ENCODE data around the gene EOGT. TPM values are rescaled to one million over a fixed set of nuclear protein-coding genes. Genes with fewer than 3 reads are reported as not detected.

The EOGT gene
- total RNA-seq, 4 donors from 2014 or later, result 44.1 to 73.0 (median 57.9) TPM

- no peaks in the 10 kb centered on the region for H3K9me3 ChIP-seq
- no peak for DNase-seq
- no peak overlapping the region for H3K4me3 ChIP-seq
- H3K27ac ChIP-seq, result no peak overlapping the region
- H3K4me1 ChIP-seq, result no peaks in the 10 kb centered on the region
- H3K27me3 ChIP-seq, result no peaks in the 10 kb centered on the region
- intact Hi-C loops (cut with DNase I; ENCODE audit: low total_unique reads), result no loop called here
- H3K36me3 ChIP-seq, result no peaks in the 10 kb centered on the region
- TF ChIP-seq POLR2A (IDR thresholded peaks at IDR 0.05) (no peak), CTCF (IDR thresholded peaks at IDR 0.05) (no peak)
Measured at GRCh38 chr3:69032142-69032541, 18.7 kb upstream of the EOGT start.

GRCh38 chr3:69031635-69032034, 18.2 kb upstream of the EOGT start:
- no peak for TF ChIP-seq CTCF (IDR thresholded peaks at IDR 0.05)
- no peak for TF ChIP-seq POLR2A (IDR thresholded peaks at IDR 0.05)
- Histone ChIP-seq H3K27me3 (no peaks in the 10 kb centered on the region), H3K4me3 (no peak overlapping the region), H3K9me3 (no peaks in the 10 kb centered on the region), H3K4me1 (no peaks in the 10 kb centered on the region), H3K36me3 (no peaks in the 10 kb centered on the region), H3K27ac (no peak overlapping the region)
- DNase-seq, result no peak
- intact Hi-C loops (cut with DNase I; ENCODE audit: low total_unique reads), result no loop called here

- Histone ChIP-seq H3K9me3 (no peaks in the 10 kb centered on the region), H3K4me3 (no peak overlapping the region), H3K27ac (no peak overlapping the region), H3K27me3 (no peaks in the 10 kb centered on the region), H3K36me3 (no peaks in the 10 kb centered on the region), H3K4me1 (no peaks in the 10 kb centered on the region)
- intact Hi-C loops (cut with DNase I; ENCODE audit: low total_unique reads), result no loop called here
- TF ChIP-seq CTCF (IDR thresholded peaks at IDR 0.05) (no peak), POLR2A (IDR thresholded peaks at IDR 0.05) (no peak)
- DNase-seq, result no peak
Measured at GRCh38 chr3:69020857-69021256, 7.4 kb upstream of the EOGT start.

GRCh38 chr3:69020424-69020823, 6.9 kb upstream of the EOGT start:
- no peak for TF ChIP-seq CTCF (IDR thresholded peaks at IDR 0.05)
- Histone ChIP-seq H3K36me3 (no peaks in the 10 kb centered on the region), H3K4me3 (no peak overlapping the region), H3K27me3 (no peaks in the 10 kb centered on the region), H3K4me1 (no peaks in the 10 kb centered on the region), H3K27ac (no peak overlapping the region), H3K9me3 (no peaks in the 10 kb centered on the region)
- intact Hi-C loops (cut with DNase I; ENCODE audit: low total_unique reads), result no loop called here
- DNase-seq, result no peak

- no peak overlapping the region for H3K27ac ChIP-seq
- no peaks in the 10 kb centered on the region for H3K27me3 ChIP-seq
- no peaks in the 10 kb centered on the region for H3K36me3 ChIP-seq
- H3K4me1 ChIP-seq, result no peaks in the 10 kb centered on the region
- no peak overlapping the region for H3K4me3 ChIP-seq
- DNase-seq, result no peak
- intact Hi-C loops (cut with DNase I; ENCODE audit: low total_unique reads), result no loop called here
- H3K9me3 ChIP-seq, result no peaks in the 10 kb centered on the region
- TF ChIP-seq POLR2A (IDR thresholded peaks at IDR 0.05) (no peak), CTCF (IDR thresholded peaks at IDR 0.05) (no peak)
Measured at GRCh38 chr3:69016901-69017300, 3.4 kb upstream of the EOGT start.
